ENCODE results near the gene SLCO3A1.

- TF ChIP-seq POLR2A (IDR thresholded peaks at IDR 0.05) (no peak), POLR2AphosphoS5 (IDR thresholded peaks at IDR 0.05) (no peak)
These were observed 147.2 kb downstream of the SLCO3A1 start for GRCh38 chr15:92000709-92001108.
